OCI-LY3 (cell line): ENCODE results near the gene KCNK7.

Source experiments
- CTCF ChIP-seq: fragments of 200-600, 300-600 bp; sonication (generic); IDR thresholded peaks from 2 replicates; pipeline ENCODE4 v1.5.1; 2014; ENCODE audit warnings: antibody characterized with exemption, low read length, low read depth
- EZH2phosphoT487 ChIP-seq: fragments of 200-600 bp; shearing (Covaris generic); IDR thresholded peaks from 2 replicates; pipeline ENCODE4 v1.6.1; 2018; ENCODE audit warnings: antibody characterized with exemption, mixed run types, low read depth

- no peak for TF ChIP-seq EZH2phosphoT487
- no peak for TF ChIP-seq CTCF
Measured at GRCh38 chr11:65591939-65592857, 3.4 kb downstream of the KCNK7 start.
